HCT116 (cell line): ENCODE results near the gene KLK1. TPM values are rescaled to one million over a fixed set of nuclear protein-coding genes. Genes with fewer than 3 reads are reported as not detected.

Source experiments
- ATAC-seq: fragments of 200-7000 bp; cut with Tn5 transposase; 2 replicates; pipeline ENCODE4 v1.9.1; 2020; ENCODE audit warnings: mild to moderate bottlenecking, moderate library complexity
- BruUV-seq: library from RNA; stranded (reverse); fragments of 400-500 nt; replicated peaks from 2 replicates; lab custom pipeline; 2021; lab: Mats Ljungman, UMichigan
- CTCF ChIA-PET: fragments of 300-600 bp; sonication (Branson Sonifier 250); formaldehyde crosslinking; loops from one replicate; lab custom pipeline; 2021; ENCODE audit warnings: antibody characterized with exemption; lab: Charles Lee
- POLR2A ChIA-PET: fragments of 300-600, 350-600 bp; sonication (Branson Sonifier 250); formaldehyde crosslinking; loops from one replicate; lab custom pipeline; 2021; ENCODE audit warnings: antibody characterized with exemption; lab: Charles Lee
- RAD21 ChIA-PET, 2 experiments: fragments of 300-600 bp; sonication (Branson Sonifier 250); formaldehyde crosslinking; loops; one replicate each; lab custom pipeline; 2023; ENCODE audit warnings: low total read pairs in 2 of 2; ENCODE audit not compliant: uncharacterized antibody in 2 of 2, unreplicated experiment in 2 of 2, low non-redundant PET in 1 of 2; lab: Charles Lee
- DNase-seq: peaks from one replicate; pipeline ENCODE4 v3.0.0-alpha.2; 2010; ENCODE audit warnings: low read depth, low spot score
- H2AFZ ChIP-seq: fragments of 200-600 bp; shearing (Covaris generic), sonication (generic); 2 replicates; pipeline ENCODE4 v1.6.1; 2017; ENCODE audit warnings: low read depth, mixed run types, mixed read lengths, antibody characterized with exemption, low read length; ENCODE audit not compliant: poor library complexity, severe bottlenecking
- H3K27ac ChIP-seq: 2 replicates; pipeline ENCODE4 v1.5.1; 2012; ENCODE audit warnings: low read depth, low read length
- H3K27me3 ChIP-seq: fragments of 200-600 bp; sonication (generic); 2 replicates; pipeline ENCODE4 v1.6.1; 2016; ENCODE audit warnings: mixed run types, low read length, mixed read lengths; ENCODE audit not compliant: insufficient read depth
- H3K36me3 ChIP-seq, 2 experiments: fragments of 200-500 bp in 1 of 2; fragments of 200-600 bp in 1 of 2; sonication (Bioruptor generic) in 1 of 2; sonication (generic) in 1 of 2; 2 replicates each; pipeline versions ENCODE4 v1.5.1 to v1.6.1; 2014 to 2016; ENCODE audit warnings: low read length in 2 of 2, inconsistent platforms in 1 of 2, mixed read lengths in 1 of 2, mixed run types in 1 of 2; ENCODE audit not compliant: insufficient read depth in 2 of 2, control insufficient read depth in 1 of 2
- H3K4me1 ChIP-seq, 2 experiments: fragments of 200-600 bp in 1 of 2; sonication (generic) in 1 of 2; 2 replicates each; pipeline versions ENCODE4 v1.5.1 to v1.6.1; 2012 to 2017; ENCODE audit warnings: low read length in 2 of 2, inconsistent platforms in 1 of 2, mild to moderate bottlenecking in 1 of 2, mixed read lengths in 1 of 2, mixed run types in 1 of 2, moderate library complexity in 1 of 2; ENCODE audit not compliant: insufficient read depth in 2 of 2, control insufficient read depth in 1 of 2
- H3K4me2 ChIP-seq: fragments of 200-600 bp; sonication (generic); 2 replicates; pipeline ENCODE4 v1.6.1; 2017; ENCODE audit warnings: mixed run types, low read length, mixed read lengths
- H3K4me3 ChIP-seq, 2 experiments: fragments of 200-600 bp in 1 of 2; sonication (generic) in 1 of 2; replicated peaks in 1 of 2; 2 replicates each; pipeline ENCODE4 v1.5.1; 2011 to 2016; ENCODE audit warnings: low read length in 2 of 2, control low read depth in 1 of 2, low read depth in 1 of 2, mild to moderate bottlenecking in 1 of 2, mixed read lengths in 1 of 2, mixed run types in 1 of 2
- H3K79me2 ChIP-seq: fragments of 200-600 bp; sonication (generic); 2 replicates; pipeline ENCODE4 v1.6.1; 2017; ENCODE audit warnings: mild to moderate bottlenecking, mixed run types, low read length, moderate library complexity, mixed read lengths; ENCODE audit not compliant: insufficient read depth
- H3K9ac ChIP-seq: fragments of 200-600 bp; sonication (generic); 2 replicates; pipeline ENCODE4 v1.6.1; 2016; ENCODE audit warnings: low read length, mixed read lengths
- H3K9me2 ChIP-seq: fragments of 200-600 bp; sonication (generic), shearing (Covaris generic); 2 replicates; pipeline ENCODE4 v1.6.1; 2017; ENCODE audit warnings: mixed run types, mild to moderate bottlenecking, moderate library complexity; ENCODE audit not compliant: insufficient read depth
- H3K9me3 ChIP-seq, 2 experiments: fragments of 200-500 bp in 1 of 2; fragments of 200-600 bp in 1 of 2; sonication (Bioruptor generic) in 1 of 2; sonication (generic) in 1 of 2; 2 replicates each; pipeline ENCODE4 v1.6.1; 2014 to 2017; ENCODE audit warnings: low read length in 2 of 2, mixed read lengths in 2 of 2, inconsistent platforms in 1 of 2, low read depth in 1 of 2, mild to moderate bottlenecking in 1 of 2, mixed run types in 1 of 2, moderate library complexity in 1 of 2; ENCODE audit not compliant: control insufficient read depth in 1 of 2, insufficient read depth in 1 of 2
- H4K20me1 ChIP-seq: fragments of 200-600 bp; sonication (generic), shearing (Covaris generic); 2 replicates; pipeline ENCODE4 v1.6.1; 2017; ENCODE audit warnings: mixed run types, mild to moderate bottlenecking, moderate library complexity; ENCODE audit not compliant: insufficient read depth
- CEBPB ChIP-seq: IDR thresholded peaks from 2 replicates; pipeline ENCODE4 v1.6.1; 2012; ENCODE audit warnings: low read depth
- EGR1 ChIP-seq: IDR thresholded peaks from 2 replicates; pipeline ENCODE4 v1.6.1; 2012; ENCODE audit warnings: low read depth
- ELF1 ChIP-seq: IDR thresholded peaks from 2 replicates; pipeline ENCODE4 v1.6.1; 2012; ENCODE audit warnings: low read depth, borderline replicate concordance
- EZH2 ChIP-seq: fragments of 200-600 bp; sonication (generic); IDR thresholded peaks from 2 replicates; pipeline ENCODE4 v1.6.1; 2017; ENCODE audit warnings: antibody characterized with exemption, mixed run types
- EZH2phosphoT487 ChIP-seq: fragments of 200-600 bp; IDR thresholded peaks from 2 replicates; pipeline ENCODE4 v1.6.1; 2018; ENCODE audit warnings: antibody characterized with exemption, borderline replicate concordance
- JUND ChIP-seq: IDR thresholded peaks from 2 replicates; pipeline ENCODE4 v1.6.1; 2012
- POLR2AphosphoS5 ChIP-seq: IDR thresholded peaks from 2 replicates; pipeline ENCODE4 v1.6.1; 2011; ENCODE audit warnings: mild to moderate bottlenecking, low read depth, low read length, moderate library complexity
- RAD21 ChIP-seq: IDR thresholded peaks from 2 replicates; pipeline ENCODE4 v1.6.1; 2012; ENCODE audit warnings: low read depth, mild to moderate bottlenecking
- SIN3A ChIP-seq: IDR thresholded peaks from 2 replicates; pipeline ENCODE4 v1.6.1; 2012; ENCODE audit warnings: low read depth
- SP1 ChIP-seq: IDR thresholded peaks from 2 replicates; pipeline ENCODE4 v1.6.1; 2012; ENCODE audit warnings: low read depth
- SRF ChIP-seq: IDR thresholded peaks from 2 replicates; pipeline ENCODE4 v1.6.1; 2012; ENCODE audit warnings: low read depth
- TCF7L2 ChIP-seq: IDR thresholded peaks from 2 replicates; pipeline ENCODE4 v1.7.0; 2011; ENCODE audit warnings: borderline replicate concordance, inconsistent platforms; ENCODE audit not compliant: insufficient read depth, insufficient read length; ENCODE audit errors: extremely low read depth
- ZFX ChIP-seq: fragments of 450-650 bp; IDR thresholded peaks from 2 replicates; pipeline ENCODE4 v1.6.1; 2017
- intact Hi-C: fragments of 100-400 bp; cut with micrococcal nuclease; formaldehyde crosslinking; loops from 2 replicates; pipeline ENCODE4 v1.10.0; 2022
- total RNA-seq: library from RNA; stranded (reverse); gene quantifications from one replicate; pipeline ENCODE4 v1.2.1, GENCODE V29; 2021; ENCODE audit not compliant: unreplicated experiment
- TF ChIP-seq, protein P1 (sequence below): IDR thresholded peaks from 2 replicates; pipeline ENCODE4 v1.6.1; 2012
- TF ChIP-seq, protein P2 (sequence below): IDR thresholded peaks from 2 replicates; pipeline ENCODE4 v1.6.1; 2011; ENCODE audit warnings: mild to moderate bottlenecking, low read length, moderate library complexity; ENCODE audit not compliant: insufficient replicate concordance; ENCODE audit errors: extremely low read depth
- TF ChIP-seq, protein P3 (sequence below): IDR thresholded peaks from 2 replicates; pipeline ENCODE4 v1.6.1; 2012

Gene KLK1
- total RNA-seq, 1 experiment from 2014 or later: 3.3 TPM

DNA sequence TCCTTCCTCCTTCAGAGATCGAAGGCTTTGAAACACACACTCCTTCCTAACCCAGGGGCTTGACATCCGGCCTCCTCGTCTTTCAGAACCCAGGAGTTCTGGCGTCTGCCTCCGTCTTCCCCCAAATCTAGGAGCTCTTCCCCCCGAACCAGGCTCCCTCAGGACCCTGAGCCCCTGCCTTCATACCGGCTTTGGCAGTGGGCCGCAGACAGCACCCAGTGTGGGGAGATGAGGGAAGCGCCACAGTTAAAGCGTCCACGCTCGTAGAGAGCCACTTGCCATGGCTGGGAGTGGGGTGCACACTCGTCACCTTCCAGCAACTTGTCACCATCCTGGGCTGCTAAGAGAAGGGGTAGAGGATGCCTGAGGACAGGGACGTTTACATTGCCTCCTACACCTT lies 3.9 kb upstream of the KLK1 start:
- H4K20me1 ChIP-seq: no peaks in the 10 kb centered on the region
- H3K4me3 ChIP-seq: no peak overlapping the region
- no peaks in the 10 kb centered on the region for H3K9me2 ChIP-seq
- H3K79me2 ChIP-seq: no peaks in the 10 kb centered on the region
- H3K27me3 ChIP-seq: no peaks in the 10 kb centered on the region
- TF ChIP-seq SRF: no peak
- TF ChIP-seq TCF7L2: no peak
- TF ChIP-seq, protein P1, sequence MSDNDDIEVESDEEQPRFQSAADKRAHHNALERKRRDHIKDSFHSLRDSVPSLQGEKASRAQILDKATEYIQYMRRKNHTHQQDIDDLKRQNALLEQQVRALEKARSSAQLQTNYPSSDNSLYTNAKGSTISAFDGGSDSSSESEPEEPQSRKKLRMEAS: no peak
- no peak for TF ChIP-seq EZH2
- no peak for TF ChIP-seq JUND
- TF ChIP-seq ZFX: no peak
- TF ChIP-seq EGR1: no peak
- H3K4me2 ChIP-seq: no peak overlapping the region
- ATAC-seq: no peak
- no peaks in the 10 kb centered on the region; a peak in 1 of 4 replicates for H3K9me3 ChIP-seq
- no peak overlapping the region for H2AFZ ChIP-seq
- H3K36me3 ChIP-seq: no peaks in the 10 kb centered on the region
- RAD21 ChIA-PET: no interaction called here
- no peak for DNase-seq
- H3K9ac ChIP-seq: no peak overlapping the region
- peaks cover 0 to 10% of the 10 kb centered on the region in 2 experiments; a peak in 2 of 4 replicates for H3K4me1 ChIP-seq
- H3K27ac ChIP-seq: no peak overlapping the region
- POLR2A ChIA-PET: no interaction called here
- CTCF ChIA-PET: no interaction called here
- BruUV-seq: no TSS peak
- intact Hi-C loops: no loop called here

DNA sequence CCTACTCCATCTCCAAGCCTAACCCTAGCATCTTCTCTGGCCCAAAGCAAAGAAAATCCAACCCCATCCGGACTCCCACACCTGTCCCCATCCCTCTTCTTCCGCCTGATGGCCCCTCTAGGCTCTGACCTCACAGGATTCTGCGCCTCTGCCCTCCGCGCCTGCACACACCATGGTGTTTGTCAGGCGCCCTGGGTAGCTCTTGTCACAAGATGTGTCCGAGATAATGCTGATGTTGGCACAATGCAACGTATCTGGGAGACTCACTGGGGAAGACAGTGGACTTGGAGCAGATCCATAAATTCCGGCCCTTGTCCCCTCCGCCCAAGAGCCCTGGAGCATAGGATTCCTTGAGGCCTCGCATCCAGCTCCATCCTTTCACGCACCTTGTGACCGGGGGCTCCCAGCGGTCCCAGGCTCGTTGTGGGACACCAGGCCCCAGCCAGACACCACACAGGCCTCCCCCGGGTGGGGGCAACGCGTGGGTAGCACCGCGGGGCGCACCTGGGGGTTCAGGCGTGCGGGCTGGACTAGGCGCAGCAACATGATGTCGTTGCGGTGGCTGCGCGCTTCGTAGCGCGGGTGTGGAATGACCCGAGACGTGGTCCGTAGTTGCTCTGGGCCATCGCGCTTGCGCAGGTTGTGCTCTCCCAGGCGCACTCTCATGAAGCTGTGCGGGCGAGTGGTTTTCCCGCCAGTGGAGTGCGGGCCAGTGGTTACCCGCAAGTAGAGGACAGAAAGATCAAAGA lies 3.1 kb upstream of the KLK1 start:
- intact Hi-C loops: no loop called here
- CTCF ChIA-PET: no interaction called here
- Histone ChIP-seq H3K79me2 (no peaks in the 10 kb centered on the region), H3K4me1 (peaks cover 0 to 11% of the 10 kb centered on the region in 2 experiments; a peak in 2 of 4 replicates), H3K4me3 (no peak overlapping the region), H3K9ac (no peak overlapping the region), H3K4me2 (no peak overlapping the region), H3K9me2 (no peaks in the 10 kb centered on the region), H2AFZ (no peak overlapping the region), H3K9me3 (no peaks in the 10 kb centered on the region; a peak in 1 of 4 replicates), H3K27me3 (no peaks in the 10 kb centered on the region)
- ATAC-seq (no peak), DNase-seq (no peak)
- BruUV-seq: no TSS peak
- POLR2A ChIA-PET: no interaction called here
- RAD21 ChIA-PET: no interaction called here
- TF ChIP-seq SIN3A (no peak), POLR2AphosphoS5 (no peak), SP1 (no peak), RAD21 (no peak), JUND (no peak), EZH2 (no peak), CEBPB (no peak), ELF1 (no peak), EZH2phosphoT487 (no peak), TCF7L2 (no peak)
- TF ChIP-seq, protein P2, sequence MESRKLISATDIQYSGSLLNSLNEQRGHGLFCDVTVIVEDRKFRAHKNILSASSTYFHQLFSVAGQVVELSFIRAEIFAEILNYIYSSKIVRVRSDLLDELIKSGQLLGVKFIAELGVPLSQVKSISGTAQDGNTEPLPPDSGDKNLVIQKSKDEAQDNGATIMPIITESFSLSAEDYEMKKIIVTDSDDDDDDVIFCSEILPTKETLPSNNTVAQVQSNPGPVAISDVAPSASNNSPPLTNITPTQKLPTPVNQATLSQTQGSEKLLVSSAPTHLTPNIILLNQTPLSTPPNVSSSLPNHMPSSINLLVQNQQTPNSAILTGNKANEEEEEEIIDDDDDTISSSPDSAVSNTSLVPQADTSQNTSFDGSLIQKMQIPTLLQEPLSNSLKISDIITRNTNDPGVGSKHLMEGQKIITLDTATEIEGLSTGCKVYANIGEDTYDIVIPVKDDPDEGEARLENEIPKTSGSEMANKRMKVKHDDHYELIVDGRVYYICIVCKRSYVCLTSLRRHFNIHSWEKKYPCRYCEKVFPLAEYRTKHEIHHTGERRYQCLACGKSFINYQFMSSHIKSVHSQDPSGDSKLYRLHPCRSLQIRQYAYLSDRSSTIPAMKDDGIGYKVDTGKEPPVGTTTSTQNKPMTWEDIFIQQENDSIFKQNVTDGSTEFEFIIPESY: no peak
- TF ChIP-seq, protein P3, sequence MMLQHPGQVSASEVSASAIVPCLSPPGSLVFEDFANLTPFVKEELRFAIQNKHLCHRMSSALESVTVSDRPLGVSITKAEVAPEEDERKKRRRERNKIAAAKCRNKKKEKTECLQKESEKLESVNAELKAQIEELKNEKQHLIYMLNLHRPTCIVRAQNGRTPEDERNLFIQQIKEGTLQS: no peak
- TF ChIP-seq, all 23 proteins: peak for 0
- Histone ChIP-seq H4K20me1 (no peaks in the 10 kb centered on the region), H3K27ac (no peak overlapping the region), H3K36me3 (no peaks in the 10 kb centered on the region)
